K562 (cell line): Measurements from ENCODE around the gene PCSK2. TPM values are rescaled to one million over a fixed set of nuclear protein-coding genes. Genes with fewer than 3 reads are reported as not detected.

Experiments
- ATAC-seq: fragments of 200-7000 bp; cut with Tn5 transposase; 3 replicates; pipeline ENCODE4 v1.9.1; 2020; ENCODE audit warnings: moderate library complexity
- BruUV-seq: library from RNA; stranded (reverse); fragments of 400-500 nt; replicated peaks from 2 replicates; lab custom pipeline; 2021; lab: Mats Ljungman, UMichigan
- CTCF ChIA-PET: fragments of 300-600 bp; formaldehyde crosslinking; extraction: SDS; loops from one replicate; lab custom pipeline; 2021; ENCODE audit warnings: low intra/inter-chr PET ratio; lab: Yijun Ruan, JAX
- POLR2A ChIA-PET: fragments of 300-600, 350-650 bp; sonication (Branson Sonifier 250); formaldehyde crosslinking; extraction: SDS; loops from one replicate; lab custom pipeline; 2021; ENCODE audit warnings: antibody characterized with exemption, inconsistent platforms; lab: Yijun Ruan, JAX
- DNase-seq, 4 experiments: peaks; one replicate each; pipeline versions ENCODE4 v3.0.0 to v3.0.0-alpha.2; 2011 to 2018; ENCODE audit warnings: low spot score in 3 of 4, mixed read lengths in 3 of 4; ENCODE audit errors: extremely low read depth in 1 of 4
- FAIRE-seq: peaks from 2 replicates; lab custom pipeline; 2011; peaks lifted over from hg19 to GRCh38; lab: Jason Lieb, UNC
- H2AFZ ChIP-seq: 2 replicates; pipeline ENCODE4 v1.6.0; 2011; ENCODE audit warnings: low read depth, low read length, control low read depth, inconsistent platforms
- H3K27ac ChIP-seq: fragments of 200-600 bp; 3 replicates; pipeline ENCODE4 v1.8.0; 2011; ENCODE audit warnings: low read depth, mild to moderate bottlenecking, control low read depth, inconsistent platforms, low read length, moderate library complexity, mixed read lengths; ENCODE audit errors: extremely low read depth
- H3K27me3 ChIP-seq, 2 experiments: fragments of 300-600 bp in 1 of 2; 2 replicates in 1 of 2; 3 replicates in 1 of 2; pipeline versions ENCODE4 v1.6.0 to v1.8.0; 2011; ENCODE audit warnings: inconsistent platforms in 2 of 2, low read length in 2 of 2, mild to moderate bottlenecking in 1 of 2, mixed read lengths in 1 of 2, moderate library complexity in 1 of 2; ENCODE audit not compliant: control insufficient read depth in 2 of 2, insufficient read depth in 2 of 2
- H3K36me3 ChIP-seq: fragments of 300-600 bp; 3 replicates; pipeline ENCODE4 v1.8.0; 2011; ENCODE audit warnings: mild to moderate bottlenecking, low read length, inconsistent platforms; ENCODE audit not compliant: control insufficient read depth, insufficient read depth
- H3K4me1 ChIP-seq, 2 experiments: fragments of 200-600 bp in 1 of 2; replicated peaks in 1 of 2; 2 replicates in 1 of 2; 3 replicates in 1 of 2; pipeline versions ENCODE4 v1.5.1 to v1.8.0; 2011; ENCODE audit warnings: inconsistent platforms in 2 of 2, low read length in 2 of 2, mild to moderate bottlenecking in 1 of 2, mixed read lengths in 1 of 2, moderate library complexity in 1 of 2; ENCODE audit not compliant: control insufficient read depth in 2 of 2, insufficient read depth in 2 of 2
- H3K4me2 ChIP-seq: 2 replicates; pipeline ENCODE4 v1.6.1; 2011; ENCODE audit warnings: low read length, control low read depth, inconsistent platforms, mixed read lengths; ENCODE audit not compliant: insufficient read depth
- H3K4me3 ChIP-seq: fragments of 200-600 bp; sonication (generic), shearing (Covaris generic); 2 replicates; pipeline ENCODE4 v1.5.1; 2016; ENCODE audit warnings: control low read depth, inconsistent platforms
- H3K79me2 ChIP-seq: fragments of 200-600 bp; 3 replicates; pipeline ENCODE4 v1.8.0; 2011; ENCODE audit warnings: low read length, inconsistent platforms; ENCODE audit not compliant: control insufficient read depth, insufficient read depth
- H3K9ac ChIP-seq, 2 experiments: 2 replicates each; pipeline versions ENCODE4 v1.6.0 to v1.6.1; 2011; ENCODE audit warnings: low read depth in 2 of 2, low read length in 2 of 2, control low read depth in 1 of 2, inconsistent platforms in 1 of 2, mild to moderate bottlenecking in 1 of 2, mixed read lengths in 1 of 2; ENCODE audit not compliant: insufficient read depth in 1 of 2
- H3K9me1 ChIP-seq: one replicate; pipeline ENCODE4 v1.6.0; 2011; ENCODE audit warnings: inconsistent platforms, mild to moderate bottlenecking, low read length, moderate library complexity; ENCODE audit not compliant: control insufficient read depth, insufficient read depth
- H3K9me3 ChIP-seq: replicated peaks from 2 replicates; pipeline ENCODE4 v1.5.1; 2011; ENCODE audit warnings: low read depth, low read length, inconsistent platforms; ENCODE audit not compliant: control insufficient read depth, insufficient read depth
- H4K20me1 ChIP-seq: replicated peaks from 2 replicates; pipeline ENCODE4 v1.6.1; 2011; ENCODE audit warnings: low read length, inconsistent platforms, mixed read lengths; ENCODE audit not compliant: control insufficient read depth, insufficient read depth
- HES1 ChIP-seq: fragments of 450-650 bp; IDR thresholded peaks from 2 replicates; pipeline ENCODE4 v1.6.1; 2016; ENCODE audit warnings: low read depth, mild to moderate bottlenecking, moderate library complexity
- HNRNPH1 ChIP-seq: fragments of 200-400 bp; formaldehyde crosslinking; optimal IDR thresholded peaks from 2 replicates; pipeline ENCODE3; 2017; ENCODE audit warnings: low read depth, mild to moderate bottlenecking, low read length, moderate library complexity
- ID3 ChIP-seq, 2 experiments: fragments of 250-450 bp in 1 of 2; fragments of 450-650 bp in 1 of 2; sonication (Bioruptor Pico) in 1 of 2; IDR thresholded peaks; 2 replicates each; pipeline versions ENCODE4 v1.6.1 to v1.8.0; 2016 to 2021; ENCODE audit warnings: mild to moderate bottlenecking in 2 of 2, moderate library complexity in 2 of 2, missing compliant biosample characterization in 1 of 2, missing genetic modification characterization in 1 of 2
- KLF13 ChIP-seq: fragments of 450-650 bp; IDR thresholded peaks from 2 replicates; pipeline ENCODE4 v1.6.1; 2016; ENCODE audit warnings: missing genetic modification characterization, low read depth, mild to moderate bottlenecking, missing compliant biosample characterization, moderate library complexity, borderline replicate concordance
- MCM5 ChIP-seq: fragments of 450-650 bp; IDR thresholded peaks from 2 replicates; pipeline ENCODE4 v1.6.1; 2016; ENCODE audit warnings: low read depth
- MED1 ChIP-seq: sonication (generic); formaldehyde crosslinking; IDR thresholded peaks from 2 replicates; pipeline ENCODE4 v1.8.1; 2023; ENCODE audit warnings: missing genetic modification reagents, borderline replicate concordance
- MITF ChIP-seq: IDR thresholded peaks from 2 replicates; pipeline ENCODE4 v1.6.1; 2014; ENCODE audit warnings: antibody characterized with exemption
- NONO ChIP-seq, 2 experiments: fragments of 200-400 bp in 1 of 2; fragments of 450-650 bp in 1 of 2; formaldehyde crosslinking in 1 of 2; IDR thresholded peaks; 2 replicates each; pipeline ENCODE4 v1.6.1; 2017; ENCODE audit warnings: low read depth in 2 of 2, mild to moderate bottlenecking in 2 of 2, moderate library complexity in 2 of 2, low read length in 1 of 2
- SIN3B ChIP-seq: fragments of 450-650 bp; IDR thresholded peaks from 2 replicates; pipeline ENCODE4 v1.6.1; 2017; ENCODE audit warnings: low read depth, mild to moderate bottlenecking, moderate library complexity
- STAT5B ChIP-seq: fragments of 250-450 bp; sonication (Bioruptor Pico); IDR thresholded peaks from 2 replicates; pipeline ENCODE4 v1.8.0; 2021; ENCODE audit warnings: mild to moderate bottlenecking, inconsistent platforms
- ZNF316 ChIP-seq: fragments of 450-650 bp; IDR thresholded peaks from 2 replicates; pipeline ENCODE4 v1.6.1; 2016
- ZNF511 ChIP-seq: sonication (generic); formaldehyde crosslinking; IDR thresholded peaks from 2 replicates; pipeline ENCODE4 v1.8.0; 2022; ENCODE audit warnings: mild to moderate bottlenecking, missing genetic modification reagents
- WGBS: fragments of 100-300 bp; shearing (Covaris generic); methylation state at CpG from one replicate; pipeline ENCODE4 v1.1.6; 2016; ENCODE audit warnings: low coverage, mixed read lengths; ENCODE audit not compliant: insufficient coverage; ENCODE audit errors: missing lambda C conversion rate; 5-methylcytosine and 5-hydroxymethylcytosine counted together
- in situ Hi-C: fragments of 300-500 bp; cut with MboI; formaldehyde crosslinking; loops from 4 replicates; pipeline ENCODE4 v1.15.0; 2018; ENCODE audit warnings: inconsistent platforms, mixed read lengths
- intact Hi-C: fragments of 100-400 bp; cut with micrococcal nuclease; formaldehyde crosslinking; loops from 2 replicates; pipeline ENCODE4 v1.14.2; 2022
- polyA plus RNA-seq, 8 experiments: library from polyadenylated mRNA; depleted of rRNA in 4 of 8; stranded (reverse) in 5 of 8; unstranded in 3 of 8; fragments of >200 nt; fragmentation: Nextera tagmentation in 2 of 8; fragmentation: Illumina TruSeq in 1 of 8; extraction: Ambion mirVana in 2 of 8; extraction: Trizol in 1 of 8; gene quantifications; 2 replicates each; pipeline versions ENCODE4 v1.2.1 to v1.2.3, GENCODE V29; 2011 to 2014; ENCODE audit warnings: inconsistent platforms in 1 of 8, missing spikeins in 1 of 8
- total RNA-seq, 7 experiments: library from RNA; depleted of rRNA in 6 of 7; stranded (reverse); fragments of >200 nt in 6 of 7; fragmentation: Illumina TruSeq in 2 of 7; extraction: Trizol in 2 of 7; gene quantifications; 2 replicates each; pipeline versions ENCODE4 v1.2.1 to v1.2.3, GENCODE V29; 2011 to 2021; ENCODE audit warnings: low replicate concordance in 1 of 7

The PCSK2 gene
- total and polyA plus RNA-seq, 9 of the 15 experiments (the other 6 are each of a cell fraction or from before 2014, with no cell fraction given), result 0.04 to 0.07 (median 0.05) TPM; not detected in 6

GRCh38 chr20:17399303-17399985 lies 172.6 kb downstream of the PCSK2 start:
- no peaks in the 10 kb centered on the region for H3K4me1 ChIP-seq
- DNase-seq (no peak), FAIRE-seq (no peak), ATAC-seq (no peak)
- H3K9me3 ChIP-seq, result no peaks in the 10 kb centered on the region
- no peak overlapping the region for H3K27ac ChIP-seq
- TF ChIP-seq ZNF316, result peak; percentile 12; the same call in 1 of the 2 replicates
- no peak for TF ChIP-seq HES1
- H3K4me2 ChIP-seq, result no peak overlapping the region
- intact Hi-C loops (no loop called here), in situ Hi-C loops (no loop called here)
- H3K9me1 ChIP-seq, result no peaks in the 10 kb centered on the region
- no peaks in the 10 kb centered on the region for H3K36me3 ChIP-seq
- no peak overlapping the region for H2AFZ ChIP-seq
- WGBS, result 1% methylated on average over 6 of the region's 7 CpGs
- BruUV-seq, result no TSS peak
- ChIA-PET CTCF (no interaction called here), POLR2A (no interaction called here)
- no peaks in the 10 kb centered on the region for H3K27me3 ChIP-seq
- H4K20me1 ChIP-seq, result no peaks in the 10 kb centered on the region
- H3K79me2 ChIP-seq, result no peaks in the 10 kb centered on the region
- no peak overlapping the region for H3K4me3 ChIP-seq
- H3K9ac ChIP-seq, result no peak overlapping the region

GRCh38 chr20:17403461-17403860 lies 176.6 kb downstream of the PCSK2 start:
- POLR2A ChIA-PET, result no interaction called here
- Histone ChIP-seq H3K4me2 (no peak overlapping the region), H3K4me1 (no peaks in the 10 kb centered on the region), H3K4me3 (no peak overlapping the region), H3K27me3 (no peaks in the 10 kb centered on the region; a peak in 1 of 5 replicates), H3K36me3 (no peaks in the 10 kb centered on the region), H3K79me2 (no peaks in the 10 kb centered on the region), H3K27ac (no peak overlapping the region), H3K9ac (no peak overlapping the region), H3K9me3 (no peaks in the 10 kb centered on the region), H3K9me1 (no peaks in the 10 kb centered on the region), H2AFZ (no peak overlapping the region), H4K20me1 (no peaks in the 10 kb centered on the region)
- in situ Hi-C loops (no loop called here), intact Hi-C loops (no loop called here)
- no peak for ATAC-seq
- no peak for FAIRE-seq
- no peak for DNase-seq
- no TSS peak for BruUV-seq
- CTCF ChIA-PET, result no interaction called here
- 0% methylated on average over 4 of the region's 4 CpGs for WGBS
- no peak for TF ChIP-seq NONO (IDR thresholded peaks at IDR 0.05; ENCODE audit: low read depth in 2 of 2, low read length in 1 of 2)
- TF ChIP-seq HNRNPH1, result no peak
- TF ChIP-seq MITF, result no peak
- no peak for TF ChIP-seq MED1 (CRISPR knock-in tag)
- TF ChIP-seq KLF13 (tag), result no peak
- no peak for TF ChIP-seq STAT5B (CRISPR knock-in tag)
- no peak for TF ChIP-seq MCM5
- no peak for TF ChIP-seq ZNF511 (CRISPR knock-in tag)
- no peak for TF ChIP-seq SIN3B
- no peak for TF ChIP-seq ID3 (CRISPR knock-in tag; IDR thresholded peaks at IDR 0.05)
- no peak for TF ChIP-seq ID3 (tag; IDR thresholded peaks at IDR 0.05)
